ENCODE results near the gene YY1. TPM values are rescaled to one million over a fixed set of nuclear protein-coding genes. Genes with fewer than 3 reads are reported as not detected.

The YY1 gene
- total RNA-seq, 1 donor from 2014 or later = 74.8 TPM

- Histone ChIP-seq H3K4me1 (peaks cover 31% of the 10 kb centered on the region), H3K27me3 (ENCODE audit: low read depth) (no peaks in the 10 kb centered on the region), H3K27ac (no peak overlapping the region), H3K9me3 (no peaks in the 10 kb centered on the region), H3K36me3 (peaks cover 14% of the 10 kb centered on the region), H3K4me3 (no peak overlapping the region)
- intact Hi-C loops (cut with DNase I) = loop anchor here (5.0 kb wide), 1 partner anchor 109 kb away; the partner anchor contains the start of gene WDR25
- no peak for TF ChIP-seq CTCF (IDR thresholded peaks at IDR 0.05)
- no peak for ATAC-seq
- DNase-seq = no peak
Measured at GRCh38 chr14:100268591-100269207, 29.8 kb downstream of the YY1 start.

GRCh38 chr14:100271247-100271939, 32.4 kb downstream of the YY1 start:
- ATAC-seq (peak; percentile 86 to 93), DNase-seq (no peak)
- no peak overlapping the region for H3K4me3 ChIP-seq
- no peaks in the 10 kb centered on the region for H3K9me3 ChIP-seq
- H3K4me1 ChIP-seq = peaks cover 48% of the 10 kb centered on the region
- no peaks in the 10 kb centered on the region for H3K27me3 ChIP-seq (ENCODE audit: low read depth)
- no peak overlapping the region for H3K27ac ChIP-seq
- peaks cover 19% of the 10 kb centered on the region for H3K36me3 ChIP-seq
- peak; percentile 47 for TF ChIP-seq CTCF (IDR thresholded peaks at IDR 0.05)
- intact Hi-C loops (cut with DNase I) = no loop called here

GRCh38 chr14:100274250-100274649, 35.3 kb downstream of the YY1 start:
- H3K27me3 ChIP-seq (ENCODE audit: low read depth) = no peaks in the 10 kb centered on the region
- H3K27ac ChIP-seq = no peak overlapping the region
- no peak overlapping the region for H3K4me3 ChIP-seq
- no peak for ATAC-seq
- no peak for TF ChIP-seq CTCF (IDR thresholded peaks at IDR 0.05)
- H3K36me3 ChIP-seq = peaks cover 22% of the 10 kb centered on the region
- H3K4me1 ChIP-seq = peaks cover 45% of the 10 kb centered on the region
- H3K9me3 ChIP-seq = no peaks in the 10 kb centered on the region
- DNase-seq = no peak
- intact Hi-C loops (cut with DNase I) = no loop called here

- no peak for TF ChIP-seq CTCF (IDR thresholded peaks at IDR 0.05)
- Histone ChIP-seq H3K27ac (no peak overlapping the region), H3K9me3 (no peaks in the 10 kb centered on the region), H3K27me3 (ENCODE audit: low read depth) (no peaks in the 10 kb centered on the region), H3K4me3 (no peak overlapping the region), H3K4me1 (peaks cover 53% of the 10 kb centered on the region), H3K36me3 (peaks cover 22% of the 10 kb centered on the region)
- ATAC-seq = no peak
- intact Hi-C loops (cut with DNase I) = no loop called here
- DNase-seq = no peak
Measured at GRCh38 chr14:100275214-100275613, 36.3 kb downstream of the YY1 start.

- TF ChIP-seq CTCF (IDR thresholded peaks at IDR 0.05) = peak; percentile 16
- no peaks in the 10 kb centered on the region for H3K27me3 ChIP-seq (ENCODE audit: low read depth)
- peaks cover 66% of the 10 kb centered on the region for H3K4me1 ChIP-seq
- ATAC-seq (peak; percentile 66 to 72), DNase-seq (peak; percentile 70)
- peak overlapping the region; percentile 2 for H3K27ac ChIP-seq
- no peak overlapping the region for H3K4me3 ChIP-seq
- intact Hi-C loops (cut with DNase I) = no loop called here
- H3K36me3 ChIP-seq = peaks cover 27% of the 10 kb centered on the region
- H3K9me3 ChIP-seq = no peaks in the 10 kb centered on the region
Measured at GRCh38 chr14:100278702-100279101, 39.8 kb downstream of the YY1 start.
